Muscle of arm (tissue), 12 donors: ENCODE measurements around the gene AUTS2. TPM values are rescaled to one million over a fixed set of nuclear protein-coding genes. Genes with fewer than 3 reads are reported as not detected.
A peak's percentile ranks its signal among the peaks of the same experiment; 100 is the strongest.

ENCODE experiments used
- DNase-seq: peaks from one replicate; pipeline ENCODE4 v3.0.0-alpha.2; 2013
- polyA plus RNA-seq, 12 donors: library from polyadenylated mRNA; unstranded; fragments of 120-200 nt; gene quantifications; one replicate each; pipeline ENCODE4 v1.2.1, GENCODE V29; 2013; ENCODE audit not compliant: insufficient read length in 12 of 12

Gene AUTS2
- polyA plus RNA-seq, 12 donors, result 60.0 to 182 (median 86.6) TPM

GRCh38 chr7:69967689-69968450 lies 369.6 kb downstream of the AUTS2 start:
- peak; percentile 15 for DNase-seq

GRCh38 chr7:69968969-69969556 lies 370.8 kb downstream of the AUTS2 start:
- DNase-seq, result no peak

- DNase-seq, result no peak
Measured at GRCh38 chr7:69981646-69982045, 383.4 kb downstream of the AUTS2 start.

GRCh38 chr7:69982197-69982596 lies 383.9 kb downstream of the AUTS2 start:
- DNase-seq, result no peak

GRCh38 chr7:69989551-69989950 lies 391.3 kb downstream of the AUTS2 start:
- DNase-seq, result no peak

- DNase-seq, result no peak
Measured at GRCh38 chr7:69992938-69993337, 394.7 kb downstream of the AUTS2 start.

- no peak for DNase-seq
Measured at GRCh38 chr7:69994218-69994617, 395.9 kb downstream of the AUTS2 start.

GRCh38 chr7:69994886-69995542 lies 396.7 kb downstream of the AUTS2 start:
- DNase-seq, result no peak

- DNase-seq, result no peak
Measured at GRCh38 chr7:69996121-69996520, 397.8 kb downstream of the AUTS2 start.

GRCh38 chr7:70000737-70001348 lies 402.6 kb downstream of the AUTS2 start:
- DNase-seq, result no peak

GRCh38 chr7:70005480-70005879 lies 407.2 kb downstream of the AUTS2 start:
- DNase-seq, result no peak

- peak; percentile 31 for DNase-seq
Measured at GRCh38 chr7:70005891-70006260, 407.6 kb downstream of the AUTS2 start.

- DNase-seq, result peak; percentile 45
Measured at GRCh38 chr7:70006261-70006920, 408.1 kb downstream of the AUTS2 start.

GRCh38 chr7:70008466-70008865 lies 410.2 kb downstream of the AUTS2 start:
- no peak for DNase-seq

- no peak for DNase-seq
Measured at GRCh38 chr7:70014472-70015177, 416.4 kb downstream of the AUTS2 start.

GRCh38 chr7:70015353-70015752 lies 417.1 kb downstream of the AUTS2 start:
- DNase-seq, result no peak

- DNase-seq, result no peak
Measured at GRCh38 chr7:70016044-70016770, 417.9 kb downstream of the AUTS2 start.

- DNase-seq, result no peak
Measured at GRCh38 chr7:70017357-70017756, 419.1 kb downstream of the AUTS2 start.

GRCh38 chr7:70018700-70019099 lies 420.4 kb downstream of the AUTS2 start:
- no peak for DNase-seq

- DNase-seq, result no peak
Measured at GRCh38 chr7:70027867-70028266, 429.6 kb downstream of the AUTS2 start.

GRCh38 chr7:70028620-70029019 lies 430.3 kb downstream of the AUTS2 start:
- no peak for DNase-seq
